SU-DHL-6 (cell line): Measurements from ENCODE around the gene CCNY.

ENCODE experiments used
- H2AFZ ChIP-seq: fragments of 200-600 bp; sonication (generic); 2 replicates; pipeline ENCODE4 v1.6.1; 2014; ENCODE audit warnings: low read depth, mild to moderate bottlenecking, moderate library complexity, mixed read lengths, antibody characterized with exemption, low read length; ENCODE audit not compliant: severe bottlenecking
- H3F3A ChIP-seq: fragments of 200-600 bp; shearing (Covaris generic); 2 replicates; pipeline ENCODE4 v1.6.0; 2016; ENCODE audit warnings: antibody characterized with exemption, mild to moderate bottlenecking; ENCODE audit not compliant: insufficient read depth
- H3K27ac ChIP-seq: fragments of 200-600 bp; sonication (generic); 2 replicates; pipeline ENCODE4 v1.5.1; 2016; ENCODE audit warnings: low read depth, mild to moderate bottlenecking, low read length, moderate library complexity, mixed read lengths
- H3K27me3 ChIP-seq: fragments of 200-600 bp; sonication (generic), shearing (Covaris generic); 2 replicates; pipeline ENCODE4 v1.6.0; 2014; ENCODE audit warnings: mild to moderate bottlenecking, low read length
- H3K36me3 ChIP-seq: fragments of 200-600 bp; sonication (generic); 2 replicates; pipeline ENCODE4 v1.6.1; 2014; ENCODE audit warnings: mild to moderate bottlenecking, low read length, mixed read lengths
- H3K4me2 ChIP-seq: fragments of 300-600, 200-600 bp; shearing (Covaris generic), sonication (generic); 2 replicates; pipeline ENCODE4 v1.6.0; 2014; ENCODE audit warnings: low read length, low read depth, mild to moderate bottlenecking; ENCODE audit not compliant: poor library complexity, severe bottlenecking
- H3K4me3 ChIP-seq: fragments of 200-600 bp; sonication (generic); 2 replicates; pipeline ENCODE4 v1.5.1; 2014; ENCODE audit warnings: antibody characterized with exemption, low read length, mild to moderate bottlenecking, mixed read lengths; ENCODE audit not compliant: insufficient read depth, poor library complexity, severe bottlenecking
- H3K79me2 ChIP-seq: fragments of 200-600 bp; sonication (generic); 2 replicates; pipeline ENCODE4 v1.6.1; 2014; ENCODE audit warnings: mild to moderate bottlenecking, low read length, moderate library complexity; ENCODE audit not compliant: insufficient read depth
- H3K9ac ChIP-seq: fragments of 200-600 bp; sonication (generic); 2 replicates; pipeline ENCODE4 v1.7.0; 2014; ENCODE audit warnings: mild to moderate bottlenecking, low read length
- H3K9me2 ChIP-seq: fragments of 200-600 bp; sonication (generic); replicated peaks from 2 replicates; pipeline ENCODE4 v1.6.1; 2014; ENCODE audit warnings: low read length; ENCODE audit not compliant: insufficient read depth
- H3K9me3 ChIP-seq: fragments of 200-600 bp; sonication (generic); 2 replicates; pipeline ENCODE4 v1.6.1; 2014; ENCODE audit warnings: low read length, mixed read lengths; ENCODE audit not compliant: insufficient read depth
- H4K20me1 ChIP-seq: fragments of 200-600 bp; sonication (generic); 2 replicates; pipeline ENCODE4 v1.6.1; 2014; ENCODE audit warnings: low read depth, mild to moderate bottlenecking, antibody characterized with exemption, low read length, moderate library complexity, mixed read lengths
- CTCF ChIP-seq: fragments of 200-600 bp; sonication (generic); IDR thresholded peaks from one replicate; pipeline ENCODE4 v1.5.1; 2017; ENCODE audit warnings: antibody characterized with exemption, mild to moderate bottlenecking, low read length, moderate library complexity; ENCODE audit not compliant: insufficient read depth, poor library complexity, severe bottlenecking
- EZH2phosphoT487 ChIP-seq: fragments of 200-600 bp; sonication (generic), shearing (Covaris generic); conservative IDR thresholded peaks from 2 replicates; pipeline ENCODE4 v1.6.1; 2018; ENCODE audit warnings: mild to moderate bottlenecking, antibody characterized with exemption, low read length, moderate library complexity, mixed read lengths

The CCNY gene

GRCh38 chr10:35607475-35608327 is 271.4 kb downstream of the CCNY start:
- H4K20me1 ChIP-seq = no peaks in the 10 kb centered on the region
- H3K36me3 ChIP-seq = no peaks in the 10 kb centered on the region
- no peaks in the 10 kb centered on the region for H3K79me2 ChIP-seq
- no peak overlapping the region for H3K9ac ChIP-seq
- no peaks in the 10 kb centered on the region for H3F3A ChIP-seq
- H3K27me3 ChIP-seq = no peaks in the 10 kb centered on the region
- no peak overlapping the region for H3K4me3 ChIP-seq
- H2AFZ ChIP-seq = no peak overlapping the region
- no peaks in the 10 kb centered on the region for H3K9me2 ChIP-seq
- no peaks in the 10 kb centered on the region for H3K9me3 ChIP-seq
- H3K4me2 ChIP-seq = no peak overlapping the region
- H3K27ac ChIP-seq = no peak overlapping the region
- no peak for TF ChIP-seq CTCF
- TF ChIP-seq EZH2phosphoT487 = no peak

GRCh38 chr10:35608328-35608672 is 272.0 kb downstream of the CCNY start:
- Histone ChIP-seq H3K9me2 (no peaks in the 10 kb centered on the region), H3K79me2 (no peaks in the 10 kb centered on the region), H4K20me1 (no peaks in the 10 kb centered on the region), H3K9ac (no peak overlapping the region), H3K4me2 (no peak overlapping the region), H3K9me3 (no peaks in the 10 kb centered on the region), H2AFZ (no peak overlapping the region), H3F3A (no peaks in the 10 kb centered on the region), H3K27ac (no peak overlapping the region), H3K4me3 (no peak overlapping the region), H3K27me3 (no peaks in the 10 kb centered on the region), H3K36me3 (no peaks in the 10 kb centered on the region)
- TF ChIP-seq CTCF = no peak
- TF ChIP-seq EZH2phosphoT487 = no peak

GRCh38 chr10:35611750-35612149 is 275.4 kb downstream of the CCNY start:
- Histone ChIP-seq H4K20me1 (no peaks in the 10 kb centered on the region), H3K9ac (no peak overlapping the region), H3F3A (no peaks in the 10 kb centered on the region), H3K9me3 (no peaks in the 10 kb centered on the region), H3K79me2 (no peaks in the 10 kb centered on the region), H2AFZ (no peak overlapping the region), H3K4me2 (no peak overlapping the region), H3K4me3 (no peak overlapping the region), H3K9me2 (no peaks in the 10 kb centered on the region), H3K27ac (no peak overlapping the region), H3K36me3 (no peaks in the 10 kb centered on the region), H3K27me3 (no peaks in the 10 kb centered on the region)
- no peak for TF ChIP-seq EZH2phosphoT487

- Histone ChIP-seq H3K9me2 (no peaks in the 10 kb centered on the region), H3K9me3 (no peaks in the 10 kb centered on the region), H3K27ac (no peak overlapping the region), H4K20me1 (no peaks in the 10 kb centered on the region), H3K27me3 (no peaks in the 10 kb centered on the region), H3K4me2 (no peak overlapping the region), H2AFZ (no peak overlapping the region), H3K4me3 (no peak overlapping the region), H3K36me3 (no peaks in the 10 kb centered on the region), H3F3A (no peaks in the 10 kb centered on the region), H3K79me2 (no peaks in the 10 kb centered on the region), H3K9ac (no peak overlapping the region)
- TF ChIP-seq EZH2phosphoT487 = no peak
- no peak for TF ChIP-seq CTCF
These were observed 276.2 kb downstream of the CCNY start for GRCh38 chr10:35612385-35613106.
